Stimulated activated CD4-positive, alpha-beta T cell treated with anti-CD3 and anti-CD28 coated beads, Interleukin-1b, Interleukin-23, amount 100 ng/mL, for 24 hours (primary cell): Measurements from ENCODE around the gene CLIC4.
"Not testable (repeated sequence)": the region's sequence is repeated elsewhere in the genome, so short reads cannot be mapped to it uniquely, and the experiment has no call there.

Experiments used
- DNase-seq, 4 experiments: peaks; one replicate each; pipeline ENCODE4 v3.0.0-alpha.2; 2020; ENCODE audit warnings: low read depth in 4 of 4, low spot score in 1 of 4

Gene CLIC4

DNA sequence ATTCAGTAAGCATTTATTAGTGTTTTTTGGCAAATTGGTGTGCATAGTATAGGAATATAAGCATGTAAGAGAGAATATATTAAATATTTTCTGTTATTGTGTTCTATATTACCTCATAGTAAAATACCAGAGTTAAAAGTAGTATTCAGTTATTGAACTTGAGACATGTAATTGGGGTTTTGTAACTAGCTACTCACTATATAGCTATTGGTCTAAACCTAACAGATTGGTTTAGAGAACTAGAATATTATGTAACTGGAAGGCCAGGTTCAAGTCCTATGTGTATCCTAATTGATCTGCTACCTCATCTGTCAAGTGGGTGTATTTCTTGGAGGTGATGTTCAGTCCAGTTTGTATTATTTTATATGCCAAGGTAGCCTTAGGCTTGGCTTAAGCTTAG is 26.3 kb downstream of the CLIC4 start:
- no peak for DNase-seq

DNA sequence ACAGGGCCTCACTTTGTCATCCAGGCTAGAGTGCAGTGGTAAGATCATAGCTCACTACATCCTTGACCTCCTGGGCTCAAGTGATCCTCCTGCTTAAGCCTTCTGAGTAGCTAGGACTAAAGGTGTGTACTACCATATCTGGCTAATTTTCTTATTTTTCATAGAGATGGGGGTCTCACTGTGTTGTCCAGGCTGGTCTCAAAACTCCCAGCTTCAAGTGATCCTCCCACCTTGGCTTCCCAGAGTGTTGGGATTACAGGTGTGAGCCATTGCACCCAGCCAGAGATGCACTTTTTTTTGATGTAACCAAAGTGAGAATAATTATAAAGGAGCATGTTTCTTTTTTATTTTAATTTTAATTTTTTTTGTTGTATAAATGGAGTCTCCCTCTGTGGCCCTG is 28.4 kb downstream of the CLIC4 start:
- DNase-seq: no peak

DNA sequence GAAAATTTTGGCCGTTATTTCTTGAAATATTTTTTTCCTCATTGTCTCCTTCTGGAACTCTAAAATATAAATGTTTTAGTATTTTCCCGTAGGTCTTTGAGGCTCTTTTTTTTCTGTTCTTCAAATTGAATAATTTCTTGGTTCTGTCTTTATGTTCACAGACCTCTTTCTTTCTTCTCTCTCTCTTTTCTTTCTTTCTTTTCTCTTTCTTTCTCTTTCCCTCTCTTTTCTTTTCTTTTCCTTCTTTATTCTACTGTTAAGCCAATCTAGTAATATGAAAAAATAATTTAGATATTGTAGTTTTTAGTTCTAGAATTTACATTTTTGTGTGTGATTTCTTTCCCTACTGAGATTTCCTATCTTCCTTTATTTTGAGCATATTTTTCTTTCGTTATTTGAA is 30.1 kb downstream of the CLIC4 start:
- no peak for DNase-seq

DNA sequence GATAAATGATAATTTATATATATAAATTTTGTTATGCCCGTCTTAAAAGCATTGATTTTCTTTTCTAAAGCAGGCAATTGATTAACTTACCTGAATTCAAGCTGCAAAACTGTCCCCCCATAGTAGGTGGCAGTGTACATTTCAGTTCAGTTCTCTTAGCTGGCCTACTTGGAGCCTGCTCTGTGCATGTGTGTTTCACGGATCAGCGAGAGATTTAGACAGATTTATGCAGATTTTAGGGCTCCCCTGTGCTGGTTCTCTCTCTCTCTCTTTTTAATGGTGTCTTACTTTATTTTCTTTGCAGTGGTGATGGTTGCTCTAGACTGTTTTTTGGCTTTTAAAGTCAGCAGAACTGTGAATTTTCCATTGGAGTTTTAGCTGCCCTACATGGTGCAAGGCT is 30.7 kb downstream of the CLIC4 start:
- DNase-seq: no peak

DNA sequence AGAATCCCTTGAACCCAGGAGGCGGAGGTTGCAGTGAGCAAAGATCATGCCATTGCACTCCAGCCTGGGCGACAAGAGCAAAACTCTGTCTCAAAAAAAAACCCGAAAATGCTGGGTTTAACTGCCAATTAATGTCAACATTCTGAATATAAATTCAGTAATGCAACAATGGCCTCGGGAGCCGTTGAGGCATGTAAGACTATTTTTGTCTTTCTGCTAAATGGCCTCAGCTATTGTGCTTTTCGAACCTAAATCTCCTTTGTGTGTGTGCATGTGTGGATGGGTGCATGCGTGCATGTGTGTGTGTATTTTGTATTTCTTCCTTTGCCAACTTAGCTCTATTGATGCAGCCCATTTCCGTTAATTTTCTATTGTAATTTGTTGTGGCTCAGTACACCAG is 31.6 kb downstream of the CLIC4 start:
- no peak for DNase-seq

DNA sequence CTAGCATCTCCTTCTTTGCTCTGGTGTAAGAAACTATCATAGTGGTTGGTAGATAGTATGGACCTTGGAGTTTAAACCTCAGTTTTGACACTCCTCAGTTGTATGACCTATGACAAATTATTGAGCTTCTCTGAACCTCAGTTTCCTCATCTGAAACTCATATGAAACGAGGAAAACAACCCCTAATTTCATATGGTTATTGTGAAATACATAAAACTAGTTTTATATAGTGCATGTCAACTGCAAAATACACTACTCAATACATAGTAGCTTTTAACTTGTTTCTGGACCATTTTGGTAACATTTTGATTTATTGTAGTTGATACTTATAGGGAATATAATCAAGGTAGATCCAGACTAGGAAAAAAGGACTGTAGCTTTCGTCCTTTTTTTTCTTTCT is 32.9 kb downstream of the CLIC4 start:
- DNase-seq: no peak

DNA sequence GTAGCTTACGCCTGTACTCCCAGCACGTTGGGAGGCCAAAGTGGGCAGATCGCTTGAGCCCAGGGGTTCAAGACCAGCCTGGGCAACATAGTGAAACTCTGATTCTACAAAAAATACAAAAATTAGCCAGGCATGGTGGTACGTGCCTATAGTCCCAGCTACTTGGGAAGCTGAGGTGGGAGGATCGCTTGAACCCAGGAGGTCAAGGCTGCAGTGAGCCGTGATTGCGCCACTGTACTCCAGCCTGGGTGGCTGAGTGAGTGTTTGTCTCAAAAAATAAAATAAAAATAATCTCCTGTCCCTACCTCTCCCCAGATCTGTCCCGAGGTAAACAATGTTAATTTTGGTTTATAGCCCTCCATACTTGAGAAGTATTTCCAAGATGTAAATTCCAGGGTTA is 34.0 kb downstream of the CLIC4 start:
- DNase-seq: not testable (repeated sequence)

DNA sequence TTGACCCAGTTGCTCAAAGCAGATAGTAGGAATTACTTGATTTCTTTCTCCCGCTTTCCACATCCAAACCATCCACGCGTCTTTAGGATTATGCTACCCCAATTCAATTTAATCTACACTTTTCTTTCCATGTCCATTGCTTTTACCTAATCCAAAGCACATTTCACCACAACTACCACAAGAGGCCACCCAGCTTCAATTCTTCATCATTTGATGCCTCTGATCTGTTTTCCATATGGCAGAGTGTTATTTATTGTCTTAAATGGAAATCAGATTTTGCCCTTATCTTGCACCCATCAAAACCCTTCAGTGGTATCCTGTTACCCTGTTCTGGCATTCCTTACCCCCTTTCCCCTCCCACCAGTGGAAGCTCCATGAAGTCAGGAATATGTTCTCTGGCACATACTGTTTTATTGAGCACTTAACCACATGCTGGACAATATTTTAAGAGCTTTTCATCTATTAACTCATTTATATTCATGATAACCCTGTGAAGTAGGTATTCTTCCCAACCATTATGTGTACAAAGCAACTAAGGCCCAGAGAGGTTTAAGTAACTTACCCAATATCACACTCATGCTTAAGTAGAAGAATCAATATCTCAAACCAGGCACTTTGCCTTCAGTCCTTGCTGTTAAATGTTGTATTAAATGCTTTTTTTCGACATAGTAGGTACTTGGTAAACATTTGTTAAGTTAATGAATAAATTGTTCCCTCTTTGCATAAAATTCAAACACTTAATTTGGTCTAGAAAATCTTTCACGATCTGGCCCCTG is 34.6 kb downstream of the CLIC4 start:
- DNase-seq: no peak

DNA sequence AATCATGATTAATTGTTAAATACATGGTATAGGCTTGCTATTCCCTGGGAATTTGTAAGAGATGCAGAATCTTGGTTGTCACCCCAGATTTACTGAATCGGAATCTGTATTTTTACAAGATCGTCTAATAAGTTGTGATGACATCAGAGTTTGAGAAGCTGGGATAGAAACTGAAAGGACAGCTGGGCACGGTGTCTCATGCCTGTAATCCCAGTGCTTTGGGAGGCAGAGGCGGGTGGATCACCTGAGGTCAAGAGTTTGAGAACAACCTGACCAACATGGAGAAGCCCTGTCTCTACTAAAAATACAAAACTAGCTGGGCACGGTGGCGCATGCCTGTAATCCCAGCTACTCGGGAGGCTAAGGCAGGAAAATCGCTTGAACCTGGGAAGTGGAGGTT is 35.4 kb downstream of the CLIC4 start:
- not testable (repeated sequence) for DNase-seq

DNA sequence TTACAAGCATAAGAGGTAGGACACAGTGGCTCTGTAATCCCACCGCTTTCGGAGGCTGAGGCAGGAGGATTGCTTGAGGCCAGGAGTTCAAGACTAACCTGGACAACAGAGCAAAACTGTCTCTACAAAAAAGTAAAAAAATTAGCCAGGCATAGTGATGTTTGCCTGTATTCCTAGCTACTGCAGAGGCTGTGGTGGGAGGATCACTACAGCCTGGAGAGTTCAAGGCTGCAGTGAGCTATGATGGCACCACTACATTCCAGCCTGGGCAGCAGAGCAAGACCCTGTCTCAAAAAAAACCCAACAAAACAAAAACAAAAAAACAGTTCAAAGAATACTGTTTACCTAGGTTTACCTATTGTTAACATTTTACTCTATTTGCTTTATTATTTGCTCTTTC is 37.4 kb downstream of the CLIC4 start:
- DNase-seq: no peak

DNA sequence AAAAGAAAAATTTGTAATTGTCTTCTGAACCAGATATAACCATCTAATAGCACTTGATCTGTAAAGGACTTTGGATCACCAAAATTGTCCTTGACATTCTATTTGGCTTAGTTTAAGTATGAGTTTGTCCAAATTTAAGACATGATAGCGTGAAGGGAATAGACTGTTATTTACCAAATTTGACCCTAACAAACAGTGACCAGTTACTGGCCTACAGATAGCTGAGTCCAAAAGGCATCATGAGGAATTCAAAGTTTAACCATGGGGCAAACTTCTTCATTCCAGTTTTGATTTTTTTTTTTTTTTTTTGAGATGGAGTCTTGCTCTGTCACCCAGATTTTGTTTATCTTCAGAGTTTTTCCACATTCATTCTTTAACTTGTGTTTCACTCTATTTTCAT is 38.5 kb downstream of the CLIC4 start:
- DNase-seq: no peak

DNA sequence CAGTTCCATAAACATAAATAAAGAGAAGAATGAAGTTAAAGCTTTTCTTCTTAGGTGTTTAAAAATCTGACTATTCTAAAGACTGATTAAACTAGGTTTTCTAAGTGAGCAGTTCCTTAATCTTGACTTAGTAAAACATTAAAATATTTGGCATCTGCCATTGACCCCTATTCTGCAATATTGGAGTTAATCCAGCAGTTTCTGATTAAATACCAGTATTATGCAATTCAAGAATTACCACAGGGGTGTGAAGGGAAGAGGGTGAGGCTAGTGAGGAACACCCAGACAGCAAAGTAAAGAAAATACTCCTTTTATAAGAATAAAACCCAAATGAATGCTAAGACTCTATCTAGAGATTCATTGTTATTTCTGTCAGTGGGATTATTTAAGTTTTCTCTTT is 40.9 kb downstream of the CLIC4 start:
- no peak for DNase-seq

DNA sequence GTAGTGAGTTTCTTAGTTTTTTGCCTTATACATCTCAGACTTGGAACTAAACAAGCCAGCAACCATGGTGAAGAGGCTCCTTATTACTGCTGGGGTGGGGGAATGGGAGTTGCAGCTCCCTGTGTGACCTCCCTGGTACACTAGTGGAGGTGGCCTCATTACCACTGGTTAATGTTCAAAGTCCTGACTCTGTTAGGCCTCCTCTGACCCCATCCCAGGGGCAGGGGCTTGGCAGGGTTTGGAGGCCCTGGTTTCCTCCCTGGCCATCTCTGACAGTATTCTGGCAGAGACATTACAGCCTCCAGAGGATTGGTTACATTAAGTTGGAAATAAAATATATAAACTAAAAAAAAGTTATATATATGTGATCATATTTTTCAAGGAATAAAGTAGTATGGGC is 45.2 kb downstream of the CLIC4 start:
- DNase-seq: no peak

DNA sequence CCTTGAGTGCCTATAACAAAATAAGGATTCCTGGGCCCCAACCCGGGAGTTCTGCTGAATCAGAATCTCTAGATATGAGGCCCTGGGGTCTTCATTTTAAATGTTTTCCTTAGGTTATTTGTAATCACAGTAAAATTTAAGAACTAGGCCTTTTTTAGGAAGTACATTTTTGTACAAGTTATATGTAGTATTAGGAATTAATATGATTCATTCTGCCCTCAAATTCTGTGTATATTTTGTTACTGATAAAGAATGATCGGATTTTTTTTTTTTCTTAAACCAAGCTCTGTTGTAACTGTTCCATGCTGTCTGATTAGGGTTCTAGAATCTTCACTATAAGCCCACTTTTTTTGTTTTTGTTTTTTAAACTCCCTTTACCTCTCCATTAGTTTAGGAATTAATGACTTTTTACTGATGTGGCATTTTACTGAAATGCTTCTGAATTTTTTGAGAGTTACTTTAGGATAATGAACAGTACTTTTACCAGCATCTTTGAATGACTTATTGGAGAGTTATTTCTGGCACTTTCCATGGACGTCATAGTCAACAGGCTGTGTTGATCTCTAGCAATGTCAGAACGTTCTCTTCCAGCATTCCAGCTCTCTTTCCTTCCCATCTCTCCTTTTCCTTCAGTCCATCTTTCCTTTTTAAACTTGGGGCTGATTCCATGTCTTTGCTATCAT is 48.3 kb downstream of the CLIC4 start:
- no peak for DNase-seq

DNA sequence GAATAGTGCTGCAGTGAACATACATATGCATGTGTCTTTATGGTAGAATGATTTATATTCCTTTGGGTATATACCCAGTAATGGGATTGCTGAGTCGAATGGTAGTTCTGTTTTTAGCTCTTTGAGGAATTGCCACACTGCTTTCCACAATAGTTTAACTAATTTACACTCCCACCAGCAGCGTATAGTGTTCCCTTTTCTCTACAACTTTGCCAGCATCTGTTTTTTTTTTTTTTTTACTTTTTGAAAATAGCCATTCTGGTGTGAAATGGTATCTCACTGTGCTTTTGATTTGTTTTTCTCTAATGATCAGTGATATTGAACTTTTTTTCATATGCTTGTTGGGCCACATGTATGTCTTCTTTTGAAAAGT is 48.9 kb downstream of the CLIC4 start:
- DNase-seq: not testable (repeated sequence)

DNA sequence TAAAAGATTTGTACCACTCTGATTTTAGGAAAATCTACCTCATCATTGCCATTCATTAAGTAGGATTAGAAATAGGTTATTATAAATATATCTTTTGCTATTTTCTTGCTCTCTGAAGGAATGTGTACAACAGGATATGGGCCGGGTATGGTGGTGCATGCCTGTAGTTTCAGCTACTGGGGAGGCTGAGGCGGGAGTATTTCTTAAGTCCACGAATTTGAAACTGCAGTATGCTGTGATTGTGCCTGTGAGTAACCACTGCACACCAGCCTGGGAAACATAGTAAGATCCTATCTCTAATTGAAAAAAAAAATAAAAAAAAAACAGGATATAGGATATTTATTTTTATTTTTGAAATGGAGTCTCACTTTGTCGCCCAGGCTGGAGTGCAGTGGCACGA is 50.0 kb downstream of the CLIC4 start:
- DNase-seq: no peak

DNA sequence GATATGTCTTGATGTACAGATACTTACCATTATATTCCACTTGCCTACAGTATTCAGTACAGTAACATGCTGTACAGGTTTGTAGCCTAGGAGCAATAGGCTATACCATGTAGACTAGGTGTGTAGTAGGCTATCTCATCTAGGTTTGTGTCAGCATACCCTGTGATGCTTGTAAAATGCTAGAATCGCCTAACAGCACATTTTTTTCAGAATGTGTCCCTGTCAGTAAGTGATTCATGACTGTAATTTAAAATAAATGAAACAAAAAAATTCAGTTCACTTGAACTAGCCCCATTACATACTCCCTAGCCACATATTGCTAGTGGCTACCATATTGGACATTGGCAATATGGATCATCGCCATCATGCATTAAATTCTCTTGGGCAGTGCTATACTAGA is 51.3 kb downstream of the CLIC4 start:
- no peak for DNase-seq

DNA sequence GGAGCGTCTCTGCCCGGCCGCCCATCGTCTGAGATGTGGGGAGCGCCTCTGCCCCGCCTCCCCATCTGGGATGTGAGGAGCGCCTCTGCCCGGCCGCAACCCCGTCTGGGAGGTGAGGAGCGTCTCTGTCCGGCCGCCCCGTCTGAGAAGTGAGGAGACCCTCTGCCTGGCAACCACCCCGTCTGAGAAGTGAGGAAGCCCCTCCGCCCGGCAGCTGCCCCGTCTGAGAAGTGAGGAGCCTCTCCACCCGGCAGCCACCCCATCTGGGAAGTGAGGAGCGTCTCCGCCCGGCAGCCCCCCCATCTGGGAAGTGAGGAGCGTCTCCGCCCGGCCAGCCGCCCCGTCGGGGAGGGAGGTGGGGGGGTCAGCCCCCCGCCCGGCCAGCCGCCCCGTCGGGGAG is 54.0 kb downstream of the CLIC4 start:
- not testable (repeated sequence) for DNase-seq

DNA sequence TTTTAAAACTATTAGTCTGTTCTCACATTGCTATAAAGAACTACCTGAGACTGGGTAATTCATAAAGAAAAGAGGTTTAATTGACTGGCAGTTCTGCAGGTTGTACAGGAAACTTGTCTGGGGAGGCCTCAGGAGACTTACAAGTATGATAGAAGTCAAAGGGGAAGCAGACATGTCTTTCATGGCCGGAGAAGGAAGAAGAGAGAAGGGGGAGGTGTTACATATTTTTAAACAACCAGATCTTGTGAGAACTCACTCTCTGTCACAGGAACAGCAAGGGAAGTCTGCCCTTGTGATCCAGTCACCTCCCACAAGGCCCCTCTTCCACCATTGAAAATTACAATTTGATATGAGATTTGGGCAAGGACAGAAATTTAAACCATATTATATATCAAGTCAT is 55.9 kb downstream of the CLIC4 start:
- no peak for DNase-seq

DNA sequence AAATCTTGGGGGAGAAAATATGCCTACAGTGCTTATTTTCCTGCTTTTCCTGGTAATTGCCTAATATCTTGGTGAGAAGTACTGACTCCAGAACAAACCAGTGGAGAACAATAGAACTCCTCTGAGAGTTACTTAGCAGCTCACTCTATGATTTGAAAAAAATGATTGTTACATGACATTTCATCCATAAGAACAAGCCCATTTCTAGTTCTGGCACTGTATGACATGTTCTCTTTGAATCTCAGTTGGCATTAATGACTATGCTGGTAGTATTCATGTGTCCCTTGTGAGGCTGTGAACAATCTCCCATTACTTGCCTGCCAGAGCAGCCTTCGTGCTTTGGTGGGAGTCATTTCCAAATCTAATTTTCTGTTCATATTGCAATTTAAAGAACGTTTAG is 58.0 kb downstream of the CLIC4 start:
- DNase-seq: no peak

DNA sequence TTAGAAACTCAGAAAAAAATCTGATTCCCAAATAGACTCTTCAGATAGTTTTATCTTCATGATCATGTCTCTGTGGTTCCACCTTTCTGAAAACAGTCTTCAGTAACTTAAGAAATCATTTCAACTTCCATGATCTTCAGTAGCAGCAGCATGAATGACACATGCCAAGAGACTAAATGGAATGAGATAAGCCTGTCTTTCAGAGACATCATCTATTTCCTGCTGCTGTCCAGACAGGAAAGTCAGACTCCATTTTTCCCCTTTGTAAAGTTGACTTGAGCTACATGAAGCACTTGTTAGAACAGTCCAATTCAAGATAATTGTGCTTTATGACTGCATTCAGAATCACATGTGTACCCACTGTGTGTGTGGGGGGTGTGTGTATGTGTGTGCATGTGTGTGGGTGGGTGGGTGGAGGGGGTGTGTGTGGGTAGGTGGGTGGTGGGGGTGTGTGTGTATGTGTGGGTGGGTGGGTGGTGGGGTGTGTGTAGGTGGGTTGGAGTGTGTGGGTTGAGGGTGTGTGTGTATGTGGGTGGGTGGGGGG is 58.8 kb downstream of the CLIC4 start:
- DNase-seq: no peak

DNA sequence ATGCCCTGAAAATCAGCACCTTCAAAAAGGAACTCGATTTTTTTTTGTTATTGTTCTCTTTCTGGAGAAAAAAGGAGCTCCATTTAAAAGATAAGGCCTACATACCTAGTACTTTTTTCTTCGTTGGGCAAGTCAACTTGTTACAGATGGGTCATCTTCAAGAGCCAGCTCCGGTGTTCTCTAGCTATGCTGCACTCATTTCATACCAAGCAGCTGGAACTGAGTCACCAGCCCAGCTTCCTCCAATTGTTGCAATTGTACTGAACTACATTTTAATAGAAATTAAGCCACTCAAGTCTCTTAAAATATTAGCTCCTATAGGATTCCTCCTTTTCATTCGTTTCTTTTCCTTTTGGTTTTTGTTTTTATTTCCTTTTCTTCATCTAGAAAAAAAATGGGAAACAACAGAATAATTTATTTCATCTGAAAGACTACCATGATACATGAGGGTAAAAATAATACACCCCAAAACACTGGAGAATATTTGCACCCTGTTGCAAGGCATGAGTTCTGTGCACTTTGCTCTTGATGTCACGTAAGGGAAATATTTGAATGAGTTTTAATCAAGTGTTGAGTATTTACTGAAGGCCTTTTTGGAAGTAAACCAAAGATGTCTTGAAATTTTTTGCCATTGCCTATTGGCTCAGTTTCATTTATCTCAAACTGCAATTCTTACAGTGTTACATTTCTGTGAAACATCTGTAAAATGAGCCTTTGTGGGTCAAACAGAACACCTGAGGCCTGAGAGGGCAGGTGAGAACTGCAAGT is 60.5 kb downstream of the CLIC4 start:
- no peak for DNase-seq
